NT2/D1 (cell line): ENCODE data around the gene ABCA1.

Experiments used
- SUZ12 ChIP-seq: IDR thresholded peaks from 2 replicates; pipeline ENCODE4 v1.6.1; 2011; ENCODE audit not compliant: insufficient read length, insufficient read depth; ENCODE audit errors: extremely low read depth
- YY1 ChIP-seq: IDR thresholded peaks from 2 replicates; pipeline ENCODE4 v1.6.1; 2011; ENCODE audit not compliant: insufficient read length, insufficient read depth
- ZNF274 ChIP-seq: IDR thresholded peaks from 2 replicates; pipeline ENCODE4 v1.6.1; 2011; ENCODE audit warnings: mild to moderate bottlenecking, low read depth, low read length

DNA sequence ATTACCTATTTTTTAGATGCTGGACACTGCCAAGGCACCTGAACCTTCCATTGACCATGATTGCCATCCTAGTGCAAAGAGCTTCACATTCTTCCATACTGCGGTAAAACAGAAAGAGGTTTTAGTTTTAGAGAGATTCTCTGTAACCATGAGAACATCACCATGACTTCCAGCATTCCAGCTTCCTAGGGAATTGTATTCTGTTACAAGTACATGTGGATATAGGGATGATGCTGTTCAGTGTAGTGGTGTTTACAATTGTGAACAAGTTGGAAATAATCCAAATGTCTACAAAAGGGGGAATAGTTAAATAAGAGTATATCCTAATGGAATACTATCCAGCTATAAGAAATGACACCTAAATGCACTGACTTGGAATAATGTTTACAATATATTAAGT lies 141.7 kb downstream of the ABCA1 start:
- TF ChIP-seq YY1, result no peak
- TF ChIP-seq SUZ12, result no peak
- TF ChIP-seq ZNF274, result no peak
